ENCODE results near the gene ABLIM1.

GRCh38 chr10:114665873-114666272 is 7.8 kb upstream of the ABLIM1 start:
- TF ChIP-seq POLR2A (IDR thresholded peaks at IDR 0.05; ENCODE audit: low read depth) (no peak), CTCF (IDR thresholded peaks at IDR 0.05) (no peak), EP300 (IDR thresholded peaks at IDR 0.05) (no peak), POLR2AphosphoS5 (IDR thresholded peaks at IDR 0.05) (no peak)

Measured in esophagus muscularis mucosa (tissue), 4 donors.